ENCODE measurements around the gene APH1B. TPM values are rescaled to one million over a fixed set of nuclear protein-coding genes. Genes with fewer than 3 reads are reported as not detected.
A peak's percentile ranks its signal among the peaks of the same experiment; 100 is the strongest.

The APH1B gene
- total and polyA plus RNA-seq, 8 donors = 24.0 to 32.2 (median 29.4) TPM

GRCh38 chr15:63243101-63243500 is 34.3 kb upstream of the APH1B start:
- intact Hi-C loops (cut with DNase I) = no loop called here
- peak; percentile 15 for ATAC-seq
- DNase-seq = peak in 2 of 4 donors; percentile 66 to 67
- Histone ChIP-seq H3K4me3 (no peak overlapping the region), H3K27ac (peak overlapping the region; percentile 44 to 54), H3K4me1 (peaks cover 27 to 69% of the 10 kb centered on the region in 2 donors), H3K27me3 (no peaks in the 10 kb centered on the region), H3K36me3 (peaks cover 0 to 20% of the 10 kb centered on the region in 2 donors), H3K9me3 (no peaks in the 10 kb centered on the region)
- no peak for TF ChIP-seq CTCF (IDR thresholded peaks at IDR 0.05)

GRCh38 chr15:63243776-63244175 is 33.6 kb upstream of the APH1B start:
- no peak overlapping the region for H3K4me3 ChIP-seq
- TF ChIP-seq CTCF (IDR thresholded peaks at IDR 0.05) = no peak
- H3K36me3 ChIP-seq = peaks cover 0 to 24% of the 10 kb centered on the region in 2 donors
- DNase-seq (no peak), ATAC-seq (no peak)
- H3K9me3 ChIP-seq = no peaks in the 10 kb centered on the region
- intact Hi-C loops (cut with DNase I) = no loop called here
- H3K27me3 ChIP-seq = no peaks in the 10 kb centered on the region
- peaks cover 22 to 68% of the 10 kb centered on the region in 2 donors for H3K4me1 ChIP-seq
- H3K27ac ChIP-seq = peak overlapping the region; percentile 44 to 54

GRCh38 chr15:63244399-63244798 is 33.0 kb upstream of the APH1B start:
- intact Hi-C loops (cut with DNase I) = no loop called here
- Histone ChIP-seq H3K9me3 (no peaks in the 10 kb centered on the region), H3K27ac (peak overlapping the region; percentile 45 to 54), H3K4me3 (no peak overlapping the region), H3K27me3 (no peaks in the 10 kb centered on the region), H3K36me3 (peaks cover 0 to 29% of the 10 kb centered on the region in 2 donors), H3K4me1 (peaks cover 19 to 62% of the 10 kb centered on the region in 2 donors)
- DNase-seq (no peak), ATAC-seq (peak; percentile 60)
- TF ChIP-seq CTCF (IDR thresholded peaks at IDR 0.05) = no peak

GRCh38 chr15:63244976-63245645 is 32.3 kb upstream of the APH1B start:
- no peak for ATAC-seq
- Histone ChIP-seq H3K27ac (peak overlapping the region; percentile 45 to 54), H3K4me1 (peaks cover 19 to 56% of the 10 kb centered on the region in 2 donors), H3K4me3 (no peak overlapping the region), H3K27me3 (no peaks in the 10 kb centered on the region), H3K9me3 (no peaks in the 10 kb centered on the region), H3K36me3 (peaks cover 0 to 36% of the 10 kb centered on the region in 2 donors)
- no peak for DNase-seq
- no peak for TF ChIP-seq CTCF (IDR thresholded peaks at IDR 0.05)
- intact Hi-C loops (cut with DNase I) = no loop called here

GRCh38 chr15:63246691-63247469 is 30.5 kb upstream of the APH1B start:
- H3K4me1 ChIP-seq = peaks cover 19 to 54% of the 10 kb centered on the region in 2 donors
- peak overlapping the region; percentile 53 to 62 for H3K27ac ChIP-seq
- peak in 1 of 4 donors; percentile 68 for DNase-seq
- no peak overlapping the region for H3K4me3 ChIP-seq
- intact Hi-C loops (cut with DNase I) = no loop called here
- H3K9me3 ChIP-seq = no peaks in the 10 kb centered on the region
- H3K36me3 ChIP-seq = peaks cover 0 to 49% of the 10 kb centered on the region in 2 donors
- ATAC-seq = peak; percentile 74
- TF ChIP-seq CTCF (IDR thresholded peaks at IDR 0.05) = no peak
- no peaks in the 10 kb centered on the region for H3K27me3 ChIP-seq

Measured in left lung (tissue), 10 donors.